IMR-90 (cell line): ENCODE results near the gene PPP1R37. TPM values are rescaled to one million over a fixed set of nuclear protein-coding genes. Genes with fewer than 3 reads are reported as not detected.

Experiments
- ATAC-seq: fragments of 200-7000 bp; cut with Tn5 transposase; 2 replicates; pipeline ENCODE4 v1.9.1; 2020; ENCODE audit warnings: low read depth, mild to moderate bottlenecking, moderate library complexity
- BruUV-seq: library from RNA; stranded (reverse); fragments of 400-500 nt; replicated peaks from 2 replicates; lab custom pipeline; 2021; lab: Mats Ljungman, UMichigan
- CTCF ChIA-PET: fragments of 300-600 bp; formaldehyde crosslinking; extraction: SDS; loops from one replicate; lab custom pipeline; 2021; ENCODE audit warnings: antibody characterized with exemption; lab: Yijun Ruan, JAX
- POLR2A ChIA-PET: fragments of 300-600 bp; sonication (Branson Sonifier 250); formaldehyde crosslinking; loops from one replicate; lab custom pipeline; 2022; ENCODE audit warnings: antibody characterized with exemption; ENCODE audit not compliant: unreplicated experiment; lab: Charles Lee
- DNase-seq: peaks from one replicate; pipeline ENCODE4 v3.0.0; 2013
- H2AFZ ChIP-seq: replicated peaks from 2 replicates; pipeline ENCODE3; 2013; ENCODE audit warnings: low read length, mild to moderate bottlenecking; ENCODE audit not compliant: poor library complexity
- H2AK5ac ChIP-seq: 2 replicates; pipeline ENCODE4 v1.6.1; 2013; ENCODE audit warnings: low read depth, low read length, inconsistent platforms
- H2AK9ac ChIP-seq: replicated peaks from 2 replicates; pipeline ENCODE3; 2013; ENCODE audit warnings: mild to moderate bottlenecking, low read depth, low read length, moderate library complexity; ENCODE audit not compliant: poor library complexity
- H2BK120ac ChIP-seq: 2 replicates; pipeline ENCODE4 v1.6.1; 2013; ENCODE audit warnings: low read depth, low read length, inconsistent platforms
- H2BK15ac ChIP-seq: 3 replicates; pipeline ENCODE4 v1.6.1; 2013; ENCODE audit warnings: low read depth, low read length, inconsistent platforms
- H2BK20ac ChIP-seq: 2 replicates; pipeline ENCODE4 v1.6.1; 2013; ENCODE audit warnings: low read depth, mild to moderate bottlenecking, inconsistent platforms, low read length, moderate library complexity
- H2BK5ac ChIP-seq: 2 replicates; pipeline ENCODE4 v1.6.1; 2013; ENCODE audit warnings: mild to moderate bottlenecking, low read depth, low read length, inconsistent platforms; ENCODE audit not compliant: poor library complexity, severe bottlenecking
- H3K14ac ChIP-seq: replicated peaks from 2 replicates; pipeline ENCODE4 v1.6.1; 2013; ENCODE audit warnings: low read depth, low read length, inconsistent platforms
- H3K18ac ChIP-seq: 2 replicates; pipeline ENCODE4 v1.6.1; 2013; ENCODE audit warnings: low read depth, low read length, control low read depth
- H3K23ac ChIP-seq: 2 replicates; pipeline ENCODE4 v1.6.1; 2013; ENCODE audit warnings: low read depth, low read length, inconsistent platforms
- H3K27ac ChIP-seq: 2 replicates; pipeline ENCODE4 v1.5.1; 2013; ENCODE audit warnings: mild to moderate bottlenecking, control low read depth, low read length; ENCODE audit not compliant: insufficient read depth
- H3K27me3 ChIP-seq: 2 replicates; pipeline ENCODE4 v1.6.1; 2013; ENCODE audit warnings: low read length; ENCODE audit not compliant: control insufficient read depth, insufficient read depth
- H3K36me3 ChIP-seq: 2 replicates; pipeline ENCODE4 v1.6.1; 2013; ENCODE audit warnings: low read length, mixed read lengths; ENCODE audit not compliant: control insufficient read depth, insufficient read depth
- H3K4ac ChIP-seq: 2 replicates; pipeline ENCODE4 v1.6.1; 2013; ENCODE audit warnings: low read depth, low read length, inconsistent platforms
- H3K4me1 ChIP-seq: 2 replicates; pipeline ENCODE4 v1.6.1; 2013; ENCODE audit warnings: low read length, mixed read lengths; ENCODE audit not compliant: control insufficient read depth, insufficient read depth
- H3K4me2 ChIP-seq: 2 replicates; pipeline ENCODE4 v1.6.1; 2013; ENCODE audit warnings: low read depth, mild to moderate bottlenecking, control low read depth, low read length, moderate library complexity
- H3K4me3 ChIP-seq: 2 replicates; pipeline ENCODE4 v1.5.1; 2013; ENCODE audit warnings: low read depth, mild to moderate bottlenecking, control low read depth, low read length, moderate library complexity; ENCODE audit not compliant: insufficient read depth
- H3K56ac ChIP-seq: 2 replicates; pipeline ENCODE4 v1.6.1; 2013; ENCODE audit warnings: low read length, inconsistent platforms; ENCODE audit not compliant: insufficient read depth; ENCODE audit errors: extremely low read depth
- H3K79me1 ChIP-seq, 2 experiments: 2 replicates each; pipeline ENCODE4 v1.6.1; 2013; ENCODE audit warnings: low read length in 2 of 2, inconsistent platforms in 1 of 2, low read depth in 1 of 2
- H3K9ac ChIP-seq: 2 replicates; pipeline ENCODE4 v1.6.1; 2013; ENCODE audit warnings: low read depth, low read length, control low read depth
- H3K9me1 ChIP-seq: 2 replicates; pipeline ENCODE4 v1.6.1; 2013; ENCODE audit warnings: low read length, inconsistent platforms; ENCODE audit not compliant: insufficient read depth
- H3K9me3 ChIP-seq: 2 replicates; pipeline ENCODE4 v1.6.1; 2013; ENCODE audit warnings: low read length; ENCODE audit not compliant: control insufficient read depth, insufficient read depth
- H4K20me1 ChIP-seq: 2 replicates; pipeline ENCODE4 v1.6.1; 2013; ENCODE audit warnings: low read length, inconsistent platforms; ENCODE audit not compliant: insufficient read depth
- H4K5ac ChIP-seq: 2 replicates; pipeline ENCODE4 v1.6.1; 2013; ENCODE audit warnings: mild to moderate bottlenecking, low read depth, low read length, control low read depth
- H4K8ac ChIP-seq, 2 experiments: 2 replicates each; pipeline ENCODE4 v1.6.1; 2013; ENCODE audit warnings: low read depth in 2 of 2, low read length in 2 of 2, control low read depth in 1 of 2, inconsistent platforms in 1 of 2
- H4K91ac ChIP-seq: 2 replicates; pipeline ENCODE4 v1.6.1; 2013; ENCODE audit warnings: low read depth, low read length, inconsistent platforms; ENCODE audit not compliant: insufficient read depth
- CHD1 ChIP-seq: IDR thresholded peaks from 2 replicates; pipeline ENCODE4 v1.6.1; 2012; ENCODE audit warnings: low read depth, low read length, improper control_type of control experiment
- MAFK ChIP-seq: IDR thresholded peaks from 2 replicates; pipeline ENCODE4 v1.6.1; 2012; ENCODE audit warnings: low read depth, low read length, improper control_type of control experiment
- MAZ ChIP-seq: IDR thresholded peaks from 2 replicates; pipeline ENCODE4 v1.6.1; 2012; ENCODE audit warnings: low read depth, mild to moderate bottlenecking, low read length, improper control_type of control experiment, moderate library complexity, borderline replicate concordance
- MXI1 ChIP-seq: IDR thresholded peaks from 2 replicates; pipeline ENCODE4 v1.6.1; 2012; ENCODE audit warnings: low read depth, mild to moderate bottlenecking, low read length, moderate library complexity, borderline replicate concordance
- NFE2L2 ChIP-seq: fragments of 150-350 bp; IDR thresholded peaks from 2 replicates; pipeline ENCODE4 v1.6.1; 2016; ENCODE audit warnings: low read depth, mild to moderate bottlenecking, low read length
- RAD21 ChIP-seq: IDR thresholded peaks from 2 replicates; pipeline ENCODE4 v1.6.1; 2012; ENCODE audit warnings: low read length, improper control_type of control experiment
- RCOR1 ChIP-seq: IDR thresholded peaks from 2 replicates; pipeline ENCODE4 v1.6.1; 2012; ENCODE audit warnings: mild to moderate bottlenecking, low read length, improper control_type of control experiment; ENCODE audit not compliant: insufficient replicate concordance
- RFX5 ChIP-seq: IDR thresholded peaks from 2 replicates; pipeline ENCODE4 v1.8.0; 2012; ENCODE audit warnings: low read depth, mild to moderate bottlenecking, low read length, moderate library complexity
- SMC3 ChIP-seq: fragments of 150-350 bp; IDR thresholded peaks from 2 replicates; pipeline ENCODE4 v1.6.1; 2016; ENCODE audit warnings: low read depth, mild to moderate bottlenecking, antibody characterized with exemption, low read length, moderate library complexity
- WGBS, 2 experiments: methylation state at CpG; one replicate each; pipeline versions ENCODE4 v1.1.5 to v1.1.7; 2013; ENCODE audit warnings: missing lambda C conversion rate in 2 of 2; ENCODE audit not compliant: insufficient read length in 1 of 2; ENCODE audit errors: extremely low coverage in 2 of 2; 5-methylcytosine and 5-hydroxymethylcytosine counted together
- dilution Hi-C: fragments of 300-500 bp; cut with HindIII; formaldehyde crosslinking; loops from one replicate; pipeline ENCODE4 v1.14.3; 2018; ENCODE audit warnings: low sequenced_read_pairs; ENCODE audit not compliant: unreplicated experiment
- in situ Hi-C: fragments of 300-500 bp; cut with MboI; formaldehyde crosslinking; loops from 3 replicates; pipeline ENCODE4 v1.14.3; 2019; ENCODE audit warnings: low sequenced_read_pairs, inconsistent platforms, mixed read lengths
- intact Hi-C: fragments of 100-400 bp; cut with micrococcal nuclease; formaldehyde crosslinking; loops from 2 replicates; pipeline ENCODE4 v1.10.0; 2022
- polyA plus RNA-seq, 3 experiments: library from polyadenylated mRNA; depleted of rRNA; stranded (reverse); fragments of >200 nt; gene quantifications; 2 replicates each; pipeline ENCODE4 v1.2.3, GENCODE V29; 2012; ENCODE audit warnings: low replicate concordance in 1 of 3
- total RNA-seq: library from RNA; depleted of rRNA; stranded (reverse); fragments of >200 nt; gene quantifications from 2 replicates; pipeline ENCODE4 v1.2.3, GENCODE V29; 2012
- TF ChIP-seq, protein P1 (sequence below): fragments of 150-350 bp; IDR thresholded peaks from 2 replicates; pipeline ENCODE4 v1.6.1; 2016; ENCODE audit warnings: low read depth, mild to moderate bottlenecking, low read length, moderate library complexity, borderline replicate concordance
- TF ChIP-seq, protein P2 (sequence below): fragments of 150-350 bp; IDR thresholded peaks from 2 replicates; pipeline ENCODE4 v1.6.1; 2017; ENCODE audit warnings: mild to moderate bottlenecking, antibody characterized with exemption, low read length, low read depth

PPP1R37 gene
- total and polyA plus RNA-seq, 2 of the 4 experiments (the other 2 are of a cell fraction), result 13.1 to 18.5 TPM

DNA sequence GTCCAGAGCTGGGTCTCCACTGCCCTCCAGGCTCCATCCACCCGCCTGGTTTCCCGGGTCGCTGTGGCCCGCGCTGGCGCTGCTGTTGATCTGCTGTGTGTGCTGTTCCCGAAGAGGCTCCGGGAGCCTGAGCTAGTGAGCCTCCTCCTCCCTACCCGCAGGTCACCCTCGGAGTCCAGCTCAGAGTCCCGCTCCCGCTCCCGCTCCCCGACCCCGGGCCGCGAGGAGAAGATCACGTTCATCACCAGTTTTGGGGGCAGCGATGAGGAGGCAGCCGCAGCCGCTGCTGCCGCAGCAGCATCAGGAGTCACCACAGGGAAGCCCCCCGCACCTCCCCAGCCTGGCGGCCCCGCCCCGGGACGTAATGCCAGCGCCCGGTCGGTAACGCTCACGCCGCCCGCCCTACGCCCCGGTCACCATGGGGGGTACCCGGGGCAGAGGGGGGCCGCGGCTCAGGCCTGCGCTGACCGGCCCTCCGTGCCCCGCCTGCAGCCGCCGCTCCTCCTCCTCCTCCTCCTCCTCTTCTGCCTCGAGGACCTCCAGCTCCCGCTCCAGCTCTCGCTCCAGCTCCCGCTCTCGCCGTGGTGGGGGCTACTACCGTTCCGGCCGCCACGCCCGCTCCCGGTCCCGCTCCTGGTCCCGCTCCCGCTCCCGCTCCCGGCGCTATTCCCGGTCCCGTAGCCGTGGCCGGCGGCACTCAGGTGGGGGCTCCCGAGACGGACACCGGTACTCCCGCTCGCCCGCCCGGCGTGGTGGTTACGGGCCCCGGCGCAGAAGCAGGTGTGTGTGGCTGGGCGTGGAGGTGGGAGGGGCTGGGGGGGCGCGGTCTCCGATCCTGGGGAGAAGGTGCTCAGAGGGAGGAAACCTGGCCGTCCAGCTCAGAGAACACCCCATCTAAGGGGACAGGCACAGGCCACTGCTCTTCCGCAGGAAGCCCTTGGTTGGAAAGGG lies 28.9 kb upstream of the PPP1R37 start (continued):
- no peak for TF ChIP-seq MAFK

DNA sequence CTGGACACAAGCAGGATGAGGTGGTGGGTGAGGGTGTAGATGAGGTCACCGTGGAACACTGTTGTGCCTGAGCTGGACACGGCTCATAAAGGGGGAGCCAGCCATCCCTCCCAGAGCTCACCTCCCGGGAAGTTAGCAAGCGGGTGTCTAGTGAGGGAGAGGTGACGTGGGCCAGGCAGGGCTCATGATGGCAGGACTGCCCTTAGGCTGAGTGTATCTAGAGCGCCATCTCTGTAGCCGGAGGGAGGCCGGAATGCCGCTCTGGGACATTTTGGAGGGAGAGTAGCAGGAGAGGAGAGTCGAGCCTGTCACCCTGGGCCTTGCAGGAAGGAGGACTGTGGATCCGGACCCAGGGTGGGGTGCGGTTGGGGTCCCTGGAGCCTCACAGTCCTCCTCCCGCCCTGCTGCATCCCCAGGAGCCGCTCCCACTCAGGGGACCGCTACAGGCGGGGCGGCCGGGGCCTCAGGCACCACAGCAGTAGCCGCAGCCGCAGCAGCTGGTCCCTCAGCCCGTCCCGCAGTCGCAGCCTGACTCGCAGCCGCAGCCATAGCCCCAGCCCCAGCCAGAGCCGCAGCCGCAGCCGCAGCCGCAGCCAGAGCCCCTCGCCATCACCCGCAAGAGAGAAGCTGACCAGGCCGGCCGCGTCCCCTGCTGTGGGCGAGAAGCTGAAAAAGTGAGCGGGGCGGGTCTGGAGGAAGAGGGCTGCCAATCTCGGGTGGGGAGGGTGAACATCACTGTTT lies 25.9 kb upstream of the PPP1R37 start:
- ChIA-PET POLR2A (no interaction called here), CTCF (interaction anchor here (1.5 kb wide), 1 partner anchor 7 kb away, joined by 3 read pairs; no protein-coding TSS in a partner anchor)
- Histone ChIP-seq H4K91ac (no peak overlapping the region), H3K27me3 (no peaks in the 10 kb centered on the region), H2BK15ac (no peak overlapping the region), H2BK5ac (no peak overlapping the region), H3K9me3 (no peaks in the 10 kb centered on the region), H3K27ac (no peak overlapping the region), H4K8ac (no peak overlapping the region), H2BK20ac (no peak overlapping the region), H3K9ac (no peak overlapping the region), H3K4me3 (no peak overlapping the region), H3K4me2 (no peak overlapping the region), H2AK5ac (no peak overlapping the region), H3K9me1 (no peaks in the 10 kb centered on the region), H4K5ac (no peak overlapping the region), H3K4ac (no peak overlapping the region), H3K56ac (no peak overlapping the region), H3K4me1 (no peaks in the 10 kb centered on the region), H2BK120ac (no peak overlapping the region), H3K18ac (no peak overlapping the region), H3K36me3 (peaks cover 70% of the 10 kb centered on the region), H4K20me1 (peaks cover 5% of the 10 kb centered on the region; the same call in 1 of the 2 replicates), H2AFZ (no peak overlapping the region), H3K14ac (no peak overlapping the region), H3K79me1 (peaks cover 4 to 18% of the 10 kb centered on the region in 2 experiments; a peak in 3 of 4 replicates), H2AK9ac (no peak overlapping the region), H3K23ac (no peak overlapping the region)
- in situ Hi-C loops, result no loop called here
- dilution Hi-C loops, result no loop called here
- DNase-seq (no peak), ATAC-seq (no peak)
- TF ChIP-seq NFE2L2 (no peak), RCOR1 (no peak), SMC3 (no peak), MXI1 (no peak), CHD1 (no peak), RFX5 (no peak), MAZ (no peak), RAD21 (no peak)
- TF ChIP-seq, protein P1, sequence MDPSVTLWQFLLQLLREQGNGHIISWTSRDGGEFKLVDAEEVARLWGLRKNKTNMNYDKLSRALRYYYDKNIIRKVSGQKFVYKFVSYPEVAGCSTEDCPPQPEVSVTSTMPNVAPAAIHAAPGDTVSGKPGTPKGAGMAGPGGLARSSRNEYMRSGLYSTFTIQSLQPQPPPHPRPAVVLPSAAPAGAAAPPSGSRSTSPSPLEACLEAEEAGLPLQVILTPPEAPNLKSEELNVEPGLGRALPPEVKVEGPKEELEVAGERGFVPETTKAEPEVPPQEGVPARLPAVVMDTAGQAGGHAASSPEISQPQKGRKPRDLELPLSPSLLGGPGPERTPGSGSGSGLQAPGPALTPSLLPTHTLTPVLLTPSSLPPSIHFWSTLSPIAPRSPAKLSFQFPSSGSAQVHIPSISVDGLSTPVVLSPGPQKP, result no peak
- TF ChIP-seq, protein P2, sequence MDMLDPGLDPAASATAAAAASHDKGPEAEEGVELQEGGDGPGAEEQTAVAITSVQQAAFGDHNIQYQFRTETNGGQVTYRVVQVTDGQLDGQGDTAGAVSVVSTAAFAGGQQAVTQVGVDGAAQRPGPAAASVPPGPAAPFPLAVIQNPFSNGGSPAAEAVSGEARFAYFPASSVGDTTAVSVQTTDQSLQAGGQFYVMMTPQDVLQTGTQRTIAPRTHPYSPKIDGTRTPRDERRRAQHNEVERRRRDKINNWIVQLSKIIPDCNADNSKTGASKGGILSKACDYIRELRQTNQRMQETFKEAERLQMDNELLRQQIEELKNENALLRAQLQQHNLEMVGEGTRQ, result no peak
- 93% methylated on average over 23 of the region's 38 CpGs; no CpG with 5 or more reads in 1 of the 2 experiments for WGBS, 2 experiments
- BruUV-seq, result no TSS peak
- intact Hi-C loops, result no loop called here
